LNCAP (cell line): ENCODE data around the gene AMMECR1.

Experiments used
- CTCF ChIP-seq: fragments of 450-650 bp; IDR thresholded peaks from 2 replicates; pipeline ENCODE4 v1.5.1; 2017; ENCODE audit warnings: mild to moderate bottlenecking

Gene AMMECR1

GRCh38 chrX:110222497-110223257 is 95.2 kb downstream of the AMMECR1 start:
- no peak for TF ChIP-seq CTCF

- TF ChIP-seq CTCF: no peak
These were observed 98.0 kb downstream of the AMMECR1 start for GRCh38 chrX:110219920-110220319.

DNA sequence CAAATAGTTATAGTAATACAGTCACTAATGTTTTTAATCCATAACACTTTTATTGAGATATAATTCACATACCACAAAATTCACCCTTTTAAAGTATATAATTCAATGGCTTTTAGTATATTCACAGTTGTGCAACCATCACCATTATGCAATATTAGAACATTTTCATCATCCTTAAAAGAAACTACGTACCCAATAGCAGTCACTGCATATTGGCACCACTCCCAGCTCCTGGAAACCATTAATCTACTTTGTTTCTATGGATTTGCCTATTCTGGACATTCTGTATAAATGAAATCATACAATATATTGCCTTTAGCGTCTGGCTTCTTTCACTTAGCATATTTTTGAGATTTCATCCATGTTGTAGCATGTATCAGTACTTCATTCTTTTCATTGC is 99.3 kb downstream of the AMMECR1 start:
- TF ChIP-seq CTCF: no peak

GRCh38 chrX:110216027-110216426 is 101.9 kb downstream of the AMMECR1 start:
- TF ChIP-seq CTCF: no peak

GRCh38 chrX:110215411-110215810 is 102.5 kb downstream of the AMMECR1 start:
- no peak for TF ChIP-seq CTCF

GRCh38 chrX:110214684-110215083 is 103.2 kb downstream of the AMMECR1 start:
- TF ChIP-seq CTCF: no peak

- TF ChIP-seq CTCF: no peak
These were observed 104.7 kb downstream of the AMMECR1 start for GRCh38 chrX:110213183-110213582.

DNA sequence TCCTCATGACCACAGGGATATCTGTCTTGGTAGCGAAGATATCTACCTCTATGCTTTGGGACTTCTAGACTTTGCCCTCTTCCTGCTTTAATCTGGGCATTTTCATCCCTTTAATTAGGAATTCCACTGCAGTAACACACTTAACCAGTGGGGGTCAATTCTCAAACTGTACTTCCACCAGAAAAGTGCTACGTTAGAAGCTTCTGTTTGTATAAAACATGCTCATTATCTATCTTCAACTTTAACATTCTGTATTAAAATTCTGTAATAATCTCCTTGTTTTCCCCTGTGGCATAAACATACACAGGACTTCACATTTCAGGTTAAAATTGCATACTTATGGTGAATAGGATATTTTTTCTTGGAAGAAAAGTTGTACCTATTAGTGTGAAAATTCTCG is 105.6 kb downstream of the AMMECR1 start:
- TF ChIP-seq CTCF: no peak
